ENCODE results near the gene MUTYH. TPM values are rescaled to one million over a fixed set of nuclear protein-coding genes. Genes with fewer than 3 reads are reported as not detected.

Gene MUTYH
- total and polyA plus RNA-seq, 9 of the 15 experiments (the other 6 are each of a cell fraction or from before 2014, with no cell fraction given) = 3.4 to 53.5 (median 29.0) TPM

- TF ChIP-seq CHD7 (IDR thresholded peaks at IDR 0.05; ENCODE audit: low read depth, low read length) (no peak), ZNF175 (CRISPR knock-in tag; IDR thresholded peaks at IDR 0.05; ENCODE audit: low read depth) (no peak; the same call in 1 of the 2 replicates), ZBED1 (IDR thresholded peaks at IDR 0.05) (peak; percentile 57; the same call in 1 of the 2 replicates), ZNF143 (CRISPR knock-in tag; IDR thresholded peaks at IDR 0.05) (peak; percentile 63), ZEB2 (IDR thresholded peaks at IDR 0.05) (peak; percentile 49; the same call in 1 of the 2 replicates), POLR2AphosphoS5 (IDR thresholded peaks at IDR 0.05; ENCODE audit: control insufficient read depth, insufficient read depth, low read depth, low read length) (peak; percentile 65)
- TF ChIP-seq, protein P1, sequence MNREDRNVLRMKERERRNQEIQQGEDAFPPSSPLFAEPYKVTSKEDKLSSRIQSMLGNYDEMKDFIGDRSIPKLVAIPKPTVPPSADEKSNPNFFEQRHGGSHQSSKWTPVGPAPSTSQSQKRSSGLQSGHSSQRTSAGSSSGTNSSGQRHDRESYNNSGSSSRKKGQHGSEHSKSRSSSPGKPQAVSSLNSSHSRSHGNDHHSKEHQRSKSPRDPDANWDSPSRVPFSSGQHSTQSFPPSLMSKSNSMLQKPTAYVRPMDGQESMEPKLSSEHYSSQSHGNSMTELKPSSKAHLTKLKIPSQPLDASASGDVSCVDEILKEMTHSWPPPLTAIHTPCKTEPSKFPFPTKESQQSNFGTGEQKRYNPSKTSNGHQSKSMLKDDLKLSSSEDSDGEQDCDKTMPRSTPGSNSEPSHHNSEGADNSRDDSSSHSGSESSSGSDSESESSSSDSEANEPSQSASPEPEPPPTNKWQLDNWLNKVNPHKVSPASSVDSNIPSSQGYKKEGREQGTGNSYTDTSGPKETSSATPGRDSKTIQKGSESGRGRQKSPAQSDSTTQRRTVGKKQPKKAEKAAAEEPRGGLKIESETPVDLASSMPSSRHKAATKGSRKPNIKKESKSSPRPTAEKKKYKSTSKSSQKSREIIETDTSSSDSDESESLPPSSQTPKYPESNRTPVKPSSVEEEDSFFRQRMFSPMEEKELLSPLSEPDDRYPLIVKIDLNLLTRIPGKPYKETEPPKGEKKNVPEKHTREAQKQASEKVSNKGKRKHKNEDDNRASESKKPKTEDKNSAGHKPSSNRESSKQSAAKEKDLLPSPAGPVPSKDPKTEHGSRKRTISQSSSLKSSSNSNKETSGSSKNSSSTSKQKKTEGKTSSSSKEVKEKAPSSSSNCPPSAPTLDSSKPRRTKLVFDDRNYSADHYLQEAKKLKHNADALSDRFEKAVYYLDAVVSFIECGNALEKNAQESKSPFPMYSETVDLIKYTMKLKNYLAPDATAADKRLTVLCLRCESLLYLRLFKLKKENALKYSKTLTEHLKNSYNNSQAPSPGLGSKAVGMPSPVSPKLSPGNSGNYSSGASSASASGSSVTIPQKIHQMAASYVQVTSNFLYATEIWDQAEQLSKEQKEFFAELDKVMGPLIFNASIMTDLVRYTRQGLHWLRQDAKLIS (CRISPR knock-in tag; IDR thresholded peaks at IDR 0.05) = peak; percentile 90
- TF ChIP-seq, protein P2, sequence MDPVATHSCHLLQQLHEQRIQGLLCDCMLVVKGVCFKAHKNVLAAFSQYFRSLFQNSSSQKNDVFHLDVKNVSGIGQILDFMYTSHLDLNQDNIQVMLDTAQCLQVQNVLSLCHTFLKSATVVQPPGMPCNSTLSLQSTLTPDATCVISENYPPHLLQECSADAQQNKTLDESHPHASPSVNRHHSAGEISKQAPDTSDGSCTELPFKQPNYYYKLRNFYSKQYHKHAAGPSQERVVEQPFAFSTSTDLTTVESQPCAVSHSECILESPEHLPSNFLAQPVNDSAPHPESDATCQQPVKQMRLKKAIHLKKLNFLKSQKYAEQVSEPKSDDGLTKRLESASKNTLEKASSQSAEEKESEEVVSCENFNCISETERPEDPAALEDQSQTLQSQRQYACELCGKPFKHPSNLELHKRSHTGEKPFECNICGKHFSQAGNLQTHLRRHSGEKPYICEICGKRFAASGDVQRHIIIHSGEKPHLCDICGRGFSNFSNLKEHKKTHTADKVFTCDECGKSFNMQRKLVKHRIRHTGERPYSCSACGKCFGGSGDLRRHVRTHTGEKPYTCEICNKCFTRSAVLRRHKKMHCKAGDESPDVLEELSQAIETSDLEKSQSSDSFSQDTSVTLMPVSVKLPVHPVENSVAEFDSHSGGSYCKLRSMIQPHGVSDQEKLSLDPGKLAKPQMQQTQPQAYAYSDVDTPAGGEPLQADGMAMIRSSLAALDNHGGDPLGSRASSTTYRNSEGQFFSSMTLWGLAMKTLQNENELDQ (CRISPR knock-in tag; IDR thresholded peaks at IDR 0.05; ENCODE audit: borderline replicate concordance) = no peak
These were observed 36.5 kb downstream of the MUTYH start (continued) for GRCh38 chr1:45303520-45304310.

All from K562 (cell line).